Omental fat pad (tissue), 4 donors: Measurements from ENCODE around the gene ABCB1. TPM values are rescaled to one million over a fixed set of nuclear protein-coding genes. Genes with fewer than 3 reads are reported as not detected.

Experiments
- ATAC-seq: fragments of 150-250 bp; one replicate; pipeline ENCODE4 v1.9.1; 2016; ENCODE audit warnings: mild to moderate bottlenecking, moderate library complexity; ENCODE audit not compliant: low FRiP score
- DNase-seq: peaks from one replicate; pipeline ENCODE4 v3.0.0-alpha.2; 2019; ENCODE audit warnings: low spot score
- CTCF ChIP-seq, 3 donors: fragments of 450-650 bp; IDR thresholded peaks; one replicate each; pipeline ENCODE4 v1.5.1; 2016 to 2017; ENCODE audit warnings: antibody characterized with exemption in 3 of 3, mild to moderate bottlenecking in 3 of 3, moderate library complexity in 2 of 3
- total RNA-seq, 4 donors: library from RNA; depleted of rRNA; stranded (reverse); fragments of >200 nt; gene quantifications; one replicate each; pipeline ENCODE4 v1.1.0, GENCODE V29; 2016

ABCB1 gene
- total RNA-seq, 4 donors from 2014 or later = 5.8 to 21.1 (median 11.9) TPM

- no peak for ATAC-seq
- TF ChIP-seq CTCF (IDR thresholded peaks at IDR 0.05) = no peak
- no peak for DNase-seq
These were observed 90.2 kb downstream of the ABCB1 start for GRCh38 chr7:87510411-87510875.

- DNase-seq = no peak
- ATAC-seq = no peak
- no peak for TF ChIP-seq CTCF (IDR thresholded peaks at IDR 0.05)
These were observed 93.2 kb downstream of the ABCB1 start for GRCh38 chr7:87507446-87507845.

GRCh38 chr7:87506246-87507180 is 94.2 kb downstream of the ABCB1 start:
- ATAC-seq (no peak), DNase-seq (no peak)
- TF ChIP-seq CTCF (IDR thresholded peaks at IDR 0.05) = no peak

- DNase-seq (no peak), ATAC-seq (no peak)
- TF ChIP-seq CTCF (IDR thresholded peaks at IDR 0.05) = no peak
These were observed 95.0 kb downstream of the ABCB1 start for GRCh38 chr7:87505557-87506245.

- no peak for DNase-seq
- no peak for ATAC-seq
- TF ChIP-seq CTCF (IDR thresholded peaks at IDR 0.05) = no peak
These were observed 95.6 kb downstream of the ABCB1 start for GRCh38 chr7:87505122-87505521.

- DNase-seq (no peak), ATAC-seq (no peak)
- TF ChIP-seq CTCF (IDR thresholded peaks at IDR 0.05) = no peak
These were observed 101.2 kb downstream of the ABCB1 start for GRCh38 chr7:87499494-87499893.
